GM23338 (cell line): Measurements from ENCODE around the gene RBM44. TPM values are rescaled to one million over a fixed set of nuclear protein-coding genes. Genes with fewer than 3 reads are reported as not detected.

Experiments
- ATAC-seq: fragments of 200-7000 bp; cut with Tn5 transposase; 3 replicates; pipeline ENCODE4 v1.9.1; 2020
- DNase-seq: peaks from one replicate; pipeline ENCODE4 v3.0.0-alpha.2; 2015; ENCODE audit warnings: low spot score
- H2AFZ ChIP-seq: fragments of 200-600 bp; sonication (generic); 2 replicates; pipeline ENCODE4 v1.8.0; 2016; ENCODE audit warnings: antibody characterized with exemption, mild to moderate bottlenecking, moderate library complexity
- H3F3A ChIP-seq: fragments of 200-600 bp; sonication (generic); replicated peaks from 2 replicates; pipeline ENCODE4 v1.8.0; 2017; ENCODE audit warnings: antibody characterized with exemption, mixed run types, low read depth
- H3K27ac ChIP-seq: fragments of 200-600 bp; sonication (generic); 2 replicates; pipeline ENCODE4 v1.6.1; 2016; ENCODE audit warnings: low read depth
- H3K27me3 ChIP-seq: fragments of 200-600 bp; sonication (generic); 2 replicates; pipeline ENCODE4 v1.8.0; 2016; ENCODE audit warnings: mild to moderate bottlenecking, mixed run types, moderate library complexity; ENCODE audit not compliant: insufficient read depth
- H3K36me3 ChIP-seq: fragments of 200-600 bp; sonication (generic); 2 replicates; pipeline ENCODE4 v1.8.0; 2016; ENCODE audit warnings: mild to moderate bottlenecking; ENCODE audit not compliant: insufficient read depth
- H3K4me1 ChIP-seq: fragments of 200-600 bp; sonication (generic); 2 replicates; pipeline ENCODE4 v1.8.0; 2016; ENCODE audit warnings: mild to moderate bottlenecking, moderate library complexity; ENCODE audit not compliant: insufficient read depth
- H3K4me2 ChIP-seq: fragments of 200-600 bp; sonication (generic); 2 replicates; pipeline ENCODE4 v1.7.1; 2017; ENCODE audit warnings: mixed run types
- H3K4me3 ChIP-seq: fragments of 200-600 bp; sonication (generic); 2 replicates; pipeline ENCODE4 v1.6.1; 2016; ENCODE audit warnings: mixed run types
- H3K79me2 ChIP-seq: fragments of 200-600 bp; sonication (generic); replicated peaks from 2 replicates; pipeline ENCODE4 v1.8.0; 2017; ENCODE audit warnings: mild to moderate bottlenecking; ENCODE audit not compliant: insufficient read depth
- H3K9me2 ChIP-seq: fragments of 200-600 bp; sonication (generic); 2 replicates; pipeline ENCODE4 v1.8.0; 2017; ENCODE audit not compliant: insufficient read depth
- H4K20me1 ChIP-seq: fragments of 200-600 bp; sonication (generic); replicated peaks from 2 replicates; pipeline ENCODE4 v1.8.0; 2017; ENCODE audit warnings: mild to moderate bottlenecking; ENCODE audit not compliant: insufficient read depth
- H3K27ac Mint-ChIP-seq: 2 replicates; pipeline ENCODE4 v1.8.0; 2020; ENCODE audit warnings: inconsistent platforms, mild to moderate bottlenecking, moderate library complexity, mixed read lengths
- H3K27me3 Mint-ChIP-seq: 3 replicates; pipeline ENCODE4 v1.8.0; 2022; ENCODE audit warnings: low read depth, mild to moderate bottlenecking, moderate library complexity, mixed read lengths, inconsistent platforms; ENCODE audit not compliant: insufficient read depth, poor library complexity
- H3K36me3 Mint-ChIP-seq: 3 replicates; pipeline ENCODE4 v1.8.0; 2021; ENCODE audit warnings: low read depth, mild to moderate bottlenecking, inconsistent platforms, moderate library complexity, mixed read lengths
- H3K4me1 Mint-ChIP-seq: 3 replicates; pipeline ENCODE4 v1.8.0; 2020; ENCODE audit warnings: mild to moderate bottlenecking, inconsistent platforms, mixed read lengths
- H3K4me3 Mint-ChIP-seq: 3 replicates; pipeline ENCODE4 v1.8.0; 2021; ENCODE audit warnings: moderate library complexity, mild to moderate bottlenecking, inconsistent platforms, mixed read lengths
- H3K9me3 Mint-ChIP-seq: 3 replicates; pipeline ENCODE4 v1.8.0; 2020; ENCODE audit warnings: moderate library complexity, mild to moderate bottlenecking, inconsistent platforms, mixed read lengths
- CTCF ChIP-seq, 2 experiments: fragments of 200-600 bp in 1 of 2; sonication (generic) in 1 of 2; conservative IDR thresholded peaks; 2 replicates each; pipeline versions ENCODE4 v1.5.1 to v1.6.1; 2016 to 2017; ENCODE audit warnings: antibody characterized with exemption in 2 of 2, low read depth in 2 of 2, mild to moderate bottlenecking in 2 of 2, moderate library complexity in 1 of 2
- EZH2phosphoT487 ChIP-seq: fragments of 200-600 bp; sonication (generic); IDR thresholded peaks from one replicate; pipeline ENCODE4 v1.8.1; 2018; ENCODE audit warnings: antibody characterized with exemption; ENCODE audit not compliant: unreplicated experiment
- JUNB ChIP-seq: IDR thresholded peaks from one replicate; pipeline ENCODE4 v1.6.1; 2016; ENCODE audit warnings: antibody characterized with exemption; ENCODE audit not compliant: unreplicated experiment
- POLR2AphosphoS5 ChIP-seq: IDR thresholded peaks from 2 replicates; pipeline ENCODE4 v1.6.1; 2016; ENCODE audit warnings: antibody characterized with exemption, low read depth
- STAT1 ChIP-seq: IDR thresholded peaks from one replicate; pipeline ENCODE4 v1.6.1; 2016; ENCODE audit warnings: antibody characterized with exemption; ENCODE audit not compliant: unreplicated experiment
- ZNF114 ChIP-seq: fragments of 250-450 bp; sonication (Bioruptor Pico); IDR thresholded peaks from 2 replicates; pipeline ENCODE4 v1.5.0; 2020; ENCODE audit warnings: mild to moderate bottlenecking, moderate library complexity
- polyA plus RNA-seq: library from polyadenylated mRNA; unstranded; fragments of >200 nt; fragmentation: Nextera tagmentation; extraction: Ambion mirVana; gene quantifications from 2 replicates; pipeline ENCODE4 v1.2.1, GENCODE V29; 2016
- total RNA-seq: library from RNA; depleted of rRNA; stranded (reverse); fragments of >200 nt; shearing (Covaris generic); gene quantifications from 2 replicates; pipeline ENCODE4 v1.2.3, GENCODE V29; 2014
- TF ChIP-seq, protein P1 (sequence below): IDR thresholded peaks from 2 replicates; pipeline ENCODE4 v1.6.1; 2016; ENCODE audit warnings: antibody characterized with exemption

Gene RBM44
- total and polyA plus RNA-seq, 2 experiments from 2014 or later: 0.29 to 0.87 TPM

GRCh38 chr2:237870754-237871651, 72.4 kb downstream of the RBM44 start (continued):
- TF ChIP-seq CTCF (conservative IDR thresholded peaks at IDR 0.05; ENCODE audit: low read depth in 2 of 2): no peak
- TF ChIP-seq ZNF114 (CRISPR knock-in tag): no peak
- TF ChIP-seq, protein P1, sequence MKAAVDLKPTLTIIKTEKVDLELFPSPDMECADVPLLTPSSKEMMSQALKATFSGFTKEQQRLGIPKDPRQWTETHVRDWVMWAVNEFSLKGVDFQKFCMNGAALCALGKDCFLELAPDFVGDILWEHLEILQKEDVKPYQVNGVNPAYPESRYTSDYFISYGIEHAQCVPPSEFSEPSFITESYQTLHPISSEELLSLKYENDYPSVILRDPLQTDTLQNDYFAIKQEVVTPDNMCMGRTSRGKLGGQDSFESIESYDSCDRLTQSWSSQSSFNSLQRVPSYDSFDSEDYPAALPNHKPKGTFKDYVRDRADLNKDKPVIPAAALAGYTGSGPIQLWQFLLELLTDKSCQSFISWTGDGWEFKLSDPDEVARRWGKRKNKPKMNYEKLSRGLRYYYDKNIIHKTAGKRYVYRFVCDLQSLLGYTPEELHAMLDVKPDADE: no peak
- no peak for TF ChIP-seq JUNB
- TF ChIP-seq EZH2phosphoT487: no peak
- no peak for TF ChIP-seq POLR2AphosphoS5

- H3K9me2 ChIP-seq: no peaks in the 10 kb centered on the region
- H3K27me3 ChIP-seq: no peaks in the 10 kb centered on the region
- H3K4me3 ChIP-seq: no peak overlapping the region
- H3K79me2 ChIP-seq: no peaks in the 10 kb centered on the region
- no peaks in the 10 kb centered on the region for H3K4me1 ChIP-seq
- no peak for ATAC-seq
- peaks cover 2% of the 10 kb centered on the region; the same call in 1 of the 3 replicates for H3K9me3 Mint-ChIP-seq
- no peaks in the 10 kb centered on the region for H3F3A ChIP-seq
- no peak overlapping the region for H3K27ac Mint-ChIP-seq
- no peaks in the 10 kb centered on the region for H4K20me1 ChIP-seq
- H3K27ac ChIP-seq: no peak overlapping the region
- H3K4me3 Mint-ChIP-seq: no peak overlapping the region
- no peaks in the 10 kb centered on the region for H3K4me1 Mint-ChIP-seq
- no peaks in the 10 kb centered on the region; the same call in 2 of the 3 replicates for H3K36me3 Mint-ChIP-seq
- peaks cover 9% of the 10 kb centered on the region for H3K27me3 Mint-ChIP-seq
- no peak for DNase-seq
- no peak overlapping the region for H3K4me2 ChIP-seq
- TF ChIP-seq ZNF114 (CRISPR knock-in tag) (no peak), STAT1 (no peak)
- TF ChIP-seq, protein P1: no peak
- no peak overlapping the region for H2AFZ ChIP-seq
- H3K36me3 ChIP-seq: no peaks in the 10 kb centered on the region
Observed at GRCh38 chr2:237872178-237872887, 73.8 kb downstream of the RBM44 start.
